ENCODE results near the gene ACTN4.

Gene ACTN4

GRCh38 chr19:38774181-38774950 lies 126.9 kb downstream of the ACTN4 start:
- H3K4me3 ChIP-seq (replicated peaks in 1 of 2; ENCODE audit: low read depth in 2 of 2, low read length in 2 of 2) = no peak overlapping the region
- no peak for TF ChIP-seq CTCF (IDR thresholded peaks at IDR 0.05; ENCODE audit: low read depth, low read length)
- no peak for DNase-seq (ENCODE audit: low read depth in 2 of 2)

- no peak for DNase-seq (ENCODE audit: low read depth in 2 of 2)
- no peak overlapping the region for H3K4me3 ChIP-seq (replicated peaks in 1 of 2; ENCODE audit: low read depth in 2 of 2, low read length in 2 of 2)
- TF ChIP-seq CTCF (IDR thresholded peaks at IDR 0.05; ENCODE audit: low read depth, low read length) = no peak
Measured at GRCh38 chr19:38778733-38779132, 131.3 kb downstream of the ACTN4 start.

GRCh38 chr19:38780443-38780842 lies 133.0 kb downstream of the ACTN4 start:
- DNase-seq (ENCODE audit: low read depth in 2 of 2) = no peak
- no peak for TF ChIP-seq CTCF (IDR thresholded peaks at IDR 0.05; ENCODE audit: low read depth, low read length)
- H3K4me3 ChIP-seq (replicated peaks in 1 of 2; ENCODE audit: low read depth in 2 of 2, low read length in 2 of 2) = no peak overlapping the region

- no peak overlapping the region for H3K4me3 ChIP-seq (replicated peaks in 1 of 2; ENCODE audit: low read depth in 2 of 2, low read length in 2 of 2)
- no peak for TF ChIP-seq CTCF (IDR thresholded peaks at IDR 0.05; ENCODE audit: low read depth, low read length)
- no peak for DNase-seq (ENCODE audit: low read depth in 2 of 2)
Measured at GRCh38 chr19:38781058-38781457, 133.6 kb downstream of the ACTN4 start.

Data from cardiac fibroblast (primary cell).